Measurements from ENCODE around the gene LRRC23. TPM values are rescaled to one million over a fixed set of nuclear protein-coding genes. Genes with fewer than 3 reads are reported as not detected.

Gene LRRC23
- polyA plus RNA-seq, 2 of the 4 experiments (the other 2 are of a cell fraction), result 19.1 to 33.3 TPM

GRCh38 chr12:6915789-6916285 lies 11.2 kb downstream of the LRRC23 start (continued):
- TF ChIP-seq RNF2 (IDR thresholded peaks at IDR 0.05; ENCODE audit: borderline replicate concordance, low read depth) (no peak), CBX2 (IDR thresholded peaks at IDR 0.05; ENCODE audit: borderline replicate concordance, low read depth) (no peak), CEBPB (IDR thresholded peaks at IDR 0.05) (no peak), MAFK (IDR thresholded peaks at IDR 0.05; ENCODE audit: partially characterized antibody) (no peak)

DNA sequence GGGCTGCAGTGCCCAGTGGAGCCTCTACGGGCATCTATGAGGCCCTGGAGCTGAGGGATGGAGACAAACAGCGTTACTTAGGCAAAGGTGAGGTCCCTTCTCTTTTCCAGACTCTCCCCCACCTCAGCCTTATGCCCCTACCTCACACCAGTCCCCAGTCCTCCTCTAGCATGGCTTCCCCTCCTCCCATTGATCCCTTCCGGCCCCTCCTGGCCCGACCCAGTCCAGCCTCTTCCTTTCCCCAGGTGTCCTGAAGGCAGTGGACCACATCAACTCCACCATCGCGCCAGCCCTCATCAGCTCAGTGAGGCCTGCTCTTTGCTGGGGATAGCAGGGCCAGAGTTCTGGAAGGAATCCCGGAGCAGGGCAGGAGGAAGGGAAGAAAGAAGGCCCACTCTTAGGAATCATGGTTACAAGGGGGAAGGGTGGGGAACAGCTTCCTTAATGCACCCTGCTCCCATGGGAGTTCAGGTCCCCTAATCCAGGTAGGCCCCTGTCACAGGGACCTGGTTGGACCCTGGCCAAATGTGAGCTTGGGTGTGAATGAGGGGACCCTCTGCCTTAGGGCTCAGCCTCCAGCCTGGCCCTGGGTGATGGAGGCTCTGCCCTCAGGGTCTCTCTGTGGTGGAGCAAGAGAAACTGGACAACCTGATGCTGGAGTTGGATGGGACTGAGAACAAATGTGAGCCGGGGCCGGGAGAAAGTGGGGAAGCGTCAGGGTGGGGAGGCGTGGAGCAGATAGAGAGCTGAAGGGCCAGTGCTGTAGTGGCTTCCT lies 12.0 kb downstream of the LRRC23 start:
- H3K9me3 ChIP-seq, result no peaks in the 10 kb centered on the region
- FAIRE-seq (no peak), ATAC-seq (no peak), DNase-seq (ENCODE audit: low read depth in 1 of 2, low spot score in 1 of 2) (no peak)
- H3K4me2 ChIP-seq, result no peak overlapping the region; the same call in 1 of the 3 replicates
- no peak overlapping the region for H3K4me3 ChIP-seq
- H3K4me1 ChIP-seq, result peaks cover 17% of the 10 kb centered on the region
- TF ChIP-seq RAD21 (conservative IDR thresholded peaks at IDR 0.05 in 1 of 2, IDR thresholded peaks at IDR 0.05 in 1 of 2) (no peak), TP53 (CRISPR knock-in tag; IDR thresholded peaks at IDR 0.05) (no peak), RCOR1 (IDR thresholded peaks at IDR 0.05; ENCODE audit: low read depth, low read length) (no peak), BCL3 (IDR thresholded peaks at IDR 0.05) (no peak), POLR2A (IDR thresholded peaks at IDR 0.05; ENCODE audit: low read length) (no peak), CHD4 (IDR thresholded peaks at IDR 0.05; ENCODE audit: borderline replicate concordance) (no peak), EHMT2 (IDR thresholded peaks at IDR 0.05; ENCODE audit: low read depth) (no peak), GATA3 (IDR thresholded peaks at IDR 0.05; ENCODE audit: borderline replicate concordance) (no peak), FOXS1 (CRISPR knock-in tag; IDR thresholded peaks at IDR 0.05) (no peak), RFX5 (IDR thresholded peaks at IDR 0.05) (no peak), KDM1A (IDR thresholded peaks at IDR 0.05; ENCODE audit: low read depth) (no peak), TFCP2L1 (CRISPR knock-in tag; IDR thresholded peaks at IDR 0.05) (no peak), ZC3H11A (IDR thresholded peaks at IDR 0.05) (no peak)
- H3K27ac ChIP-seq, result no peak overlapping the region
- WGBS (ENCODE audit: missing lambda C conversion rate), result 96% methylated on average over 11 of the region's 11 CpGs
- ChIA-PET CTCF (interaction anchor here (0.5 to 22.2 kb wide), 8 partner anchors 8 to 134 kb away, joined by 3 to 232 read pairs (median 6); partner anchors contain the start of genes ATN1, SPSB2 and TPI1), POLR2A (interaction anchor here (1.0 kb wide), 1 partner anchor 47 kb away, joined by 3 read pairs; no protein-coding TSS in a partner anchor)

- no peak for FAIRE-seq
- H3K27ac ChIP-seq, result no peak overlapping the region
- no peak overlapping the region for H3K4me3 ChIP-seq
- H3K9me3 ChIP-seq, result no peaks in the 10 kb centered on the region
- DNase-seq (ENCODE audit: low read depth in 1 of 2, low spot score in 1 of 2), result no peak
- no peak for ATAC-seq
- H3K4me2 ChIP-seq, result no peak overlapping the region
- WGBS (ENCODE audit: missing lambda C conversion rate), result 93% methylated on average over 10 of the region's 14 CpGs
- ChIA-PET CTCF (interaction anchor here (0.5 to 22.2 kb wide), 8 partner anchors 7 to 132 kb away, joined by 3 to 232 read pairs (median 6); partner anchors contain the start of genes ATN1, SPSB2 and TPI1), POLR2A (interaction anchor here (0.5 to 1.0 kb wide), 2 partner anchors 48 to 289 kb away, joined by 3 read pairs; no protein-coding TSS in a partner anchor)
- H3K4me1 ChIP-seq, result peaks cover 17% of the 10 kb centered on the region
- no peak for TF ChIP-seq BHLHE40 (IDR thresholded peaks at IDR 0.05; ENCODE audit: low read depth, low read length)
- TF ChIP-seq POLR2AphosphoS2 (conservative IDR thresholded peaks at IDR 0.05; ENCODE audit: low read length), result no peak
- TF ChIP-seq ZFP36 (IDR thresholded peaks at IDR 0.05; ENCODE audit: borderline replicate concordance, partially characterized antibody), result no peak
- no peak for TF ChIP-seq CEBPB (IDR thresholded peaks at IDR 0.05)
- TF ChIP-seq MAFK (IDR thresholded peaks at IDR 0.05; ENCODE audit: partially characterized antibody), result no peak
- TF ChIP-seq ZNF302 (CRISPR knock-in tag; IDR thresholded peaks at IDR 0.05), result no peak
- TF ChIP-seq, protein P1, sequence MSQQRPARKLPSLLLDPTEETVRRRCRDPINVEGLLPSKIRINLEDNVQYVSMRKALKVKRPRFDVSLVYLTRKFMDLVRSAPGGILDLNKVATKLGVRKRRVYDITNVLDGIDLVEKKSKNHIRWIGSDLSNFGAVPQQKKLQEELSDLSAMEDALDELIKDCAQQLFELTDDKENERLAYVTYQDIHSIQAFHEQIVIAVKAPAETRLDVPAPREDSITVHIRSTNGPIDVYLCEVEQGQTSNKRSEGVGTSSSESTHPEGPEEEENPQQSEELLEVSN (IDR thresholded peaks at IDR 0.05; ENCODE audit: borderline replicate concordance, low read depth), result no peak
- TF ChIP-seq RNF2 (IDR thresholded peaks at IDR 0.05; ENCODE audit: borderline replicate concordance, low read depth), result no peak
- TF ChIP-seq CHD4 (IDR thresholded peaks at IDR 0.05; ENCODE audit: borderline replicate concordance), result no peak
- TF ChIP-seq RCOR1 (IDR thresholded peaks at IDR 0.05; ENCODE audit: low read depth, low read length), result no peak
- no peak for TF ChIP-seq POLR2A (IDR thresholded peaks at IDR 0.05; ENCODE audit: low read length)
- TF ChIP-seq BCL3 (IDR thresholded peaks at IDR 0.05), result no peak
- TF ChIP-seq, protein P2, sequence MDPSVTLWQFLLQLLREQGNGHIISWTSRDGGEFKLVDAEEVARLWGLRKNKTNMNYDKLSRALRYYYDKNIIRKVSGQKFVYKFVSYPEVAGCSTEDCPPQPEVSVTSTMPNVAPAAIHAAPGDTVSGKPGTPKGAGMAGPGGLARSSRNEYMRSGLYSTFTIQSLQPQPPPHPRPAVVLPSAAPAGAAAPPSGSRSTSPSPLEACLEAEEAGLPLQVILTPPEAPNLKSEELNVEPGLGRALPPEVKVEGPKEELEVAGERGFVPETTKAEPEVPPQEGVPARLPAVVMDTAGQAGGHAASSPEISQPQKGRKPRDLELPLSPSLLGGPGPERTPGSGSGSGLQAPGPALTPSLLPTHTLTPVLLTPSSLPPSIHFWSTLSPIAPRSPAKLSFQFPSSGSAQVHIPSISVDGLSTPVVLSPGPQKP (IDR thresholded peaks at IDR 0.05; ENCODE audit: low read depth, low read length), result no peak
- no peak for TF ChIP-seq EHMT2 (IDR thresholded peaks at IDR 0.05; ENCODE audit: low read depth)
- TF ChIP-seq NR3C1 (IDR thresholded peaks at IDR 0.05), result no peak
Observed at GRCh38 chr12:6917491-6918231, 13.0 kb downstream of the LRRC23 start.

All from A549 (cell line).